Small intestine (tissue), 7 donors: ENCODE measurements around the gene MAPT. TPM values are rescaled to one million over a fixed set of nuclear protein-coding genes. Genes with fewer than 3 reads are reported as not detected.

Source experiments
- DNase-seq, 2 donors: peaks; one replicate each; pipeline versions ENCODE4 v3.0.0 to v3.0.0-alpha.2; 2013
- FAIRE-seq: peaks from 2 replicates; lab custom pipeline; 2012; peaks lifted over from hg19 to GRCh38; lab: Jason Lieb, UNC
- H3K27ac ChIP-seq, 3 donors: one replicate each; pipeline ENCODE4 v1.5.1; 2013; ENCODE audit warnings: low read length in 2 of 3, mild to moderate bottlenecking in 2 of 3, control low read depth in 1 of 3, inconsistent platforms in 1 of 3, low read depth in 1 of 3, moderate library complexity in 1 of 3
- H3K27me3 ChIP-seq, 3 donors: one replicate each; pipeline ENCODE4 v1.6.1; 2013; ENCODE audit warnings: low read length in 3 of 3, inconsistent platforms in 1 of 3; ENCODE audit not compliant: control insufficient read depth in 3 of 3, insufficient read depth in 3 of 3
- H3K36me3 ChIP-seq, 3 donors: one replicate each; pipeline ENCODE4 v1.6.1; 2013; ENCODE audit warnings: low read length in 3 of 3, inconsistent platforms in 1 of 3, low read depth in 1 of 3, mild to moderate bottlenecking in 1 of 3, moderate library complexity in 1 of 3; ENCODE audit not compliant: control insufficient read depth in 3 of 3, insufficient read depth in 2 of 3
- H3K4me1 ChIP-seq, 3 donors: one replicate each; pipeline ENCODE4 v1.6.1; 2013; ENCODE audit warnings: low read length in 2 of 3, inconsistent platforms in 1 of 3, low read depth in 1 of 3, mild to moderate bottlenecking in 1 of 3, moderate library complexity in 1 of 3; ENCODE audit not compliant: control insufficient read depth in 3 of 3, insufficient read depth in 2 of 3
- H3K4me3 ChIP-seq, 3 donors: one replicate each; pipeline ENCODE4 v1.5.1; 2013; ENCODE audit warnings: low read length in 3 of 3, control low read depth in 1 of 3, inconsistent platforms in 1 of 3, low read depth in 1 of 3, mild to moderate bottlenecking in 1 of 3, moderate library complexity in 1 of 3
- H3K9me3 ChIP-seq, 2 donors: one replicate each; pipeline ENCODE4 v1.6.1; 2013; ENCODE audit warnings: low read depth in 1 of 2, low read length in 1 of 2; ENCODE audit not compliant: control insufficient read depth in 2 of 2, insufficient read depth in 1 of 2
- WGBS, 3 donors: extraction: QIAGEN DNeasy Blood & Tissue Kit; methylation state at CpG; one replicate each; pipeline ENCODE4 v1.1.7; 2013; 5-methylcytosine and 5-hydroxymethylcytosine counted together
- polyA plus RNA-seq, 4 donors: library from polyadenylated mRNA; stranded (reverse) in 3 of 4; unstranded in 1 of 4; fragments of 200-250 nt in 3 of 4; fragments of 120-200 nt in 1 of 4; gene quantifications; one replicate each; pipeline versions ENCODE4 v1.2.1 to v1.2.3, GENCODE V29; 2013
- donor health status: healthy with polysubstance abuse.
- donor health status: control.
- donor health status: control.
- donor health status: Bipolar disorder and iron deficiency.
- donor health status: healthy.

The MAPT gene
- polyA plus RNA-seq, 4 donors = 0.54 to 6.0 (median 0.87) TPM; not detected in 1

DNA sequence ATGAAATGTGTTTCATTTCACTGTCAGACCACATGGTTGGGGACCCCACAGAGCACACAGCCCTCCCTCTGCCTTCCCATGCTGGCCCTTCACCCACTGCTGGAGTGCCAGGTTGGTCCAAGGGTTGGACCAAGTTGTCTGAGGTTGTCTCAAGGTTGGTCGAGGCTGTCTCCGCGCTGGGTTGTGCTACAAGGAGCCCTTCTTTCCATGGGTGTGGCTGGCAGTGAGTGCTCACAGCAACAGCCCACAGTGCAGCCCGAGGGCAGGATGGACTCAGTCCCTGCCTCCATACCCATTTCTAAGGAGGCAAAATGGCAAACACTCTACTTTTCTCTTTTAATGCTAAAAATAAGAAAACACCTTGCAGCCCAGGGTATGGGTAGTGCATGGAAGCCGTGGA is 68.9 kb downstream of the MAPT start:
- H3K27me3 ChIP-seq = peaks cover 0 to 9% (median 4%) of the 10 kb centered on the region in 3 donors
- no peaks in the 10 kb centered on the region for H3K36me3 ChIP-seq
- no peak overlapping the region for H3K27ac ChIP-seq
- 72 to 84% (median 77%) methylated on average over 5 of the region's 5 CpGs for WGBS, 3 donors
- H3K4me1 ChIP-seq = no peaks in the 10 kb centered on the region
- no peaks in the 10 kb centered on the region for H3K9me3 ChIP-seq
- no peak overlapping the region for H3K4me3 ChIP-seq
- FAIRE-seq = no peak
- DNase-seq = no peak

- 55 to 65% (median 57%) methylated on average over 5 of the region's 5 CpGs for WGBS, 3 donors
- FAIRE-seq = no peak
- Histone ChIP-seq H3K4me1 (no peaks in the 10 kb centered on the region), H3K27me3 (peaks cover 0 to 11% (median 4%) of the 10 kb centered on the region in 3 donors), H3K27ac (no peak overlapping the region), H3K4me3 (no peak overlapping the region), H3K36me3 (no peaks in the 10 kb centered on the region), H3K9me3 (no peaks in the 10 kb centered on the region)
- no peak for DNase-seq
Observed at GRCh38 chr17:45963889-45964288, 69.5 kb downstream of the MAPT start.

- H3K9me3 ChIP-seq = no peaks in the 10 kb centered on the region
- peaks cover 0 to 11% (median 4%) of the 10 kb centered on the region in 3 donors for H3K27me3 ChIP-seq
- no peaks in the 10 kb centered on the region for H3K4me1 ChIP-seq
- H3K4me3 ChIP-seq = no peak overlapping the region
- no peaks in the 10 kb centered on the region for H3K36me3 ChIP-seq
- H3K27ac ChIP-seq = no peak overlapping the region
- 84 to 87% (median 86%) methylated on average over 4 of the region's 4 CpGs for WGBS, 3 donors
- FAIRE-seq = no peak
- no peak for DNase-seq
Observed at GRCh38 chr17:45964634-45965033, 70.3 kb downstream of the MAPT start.

GRCh38 chr17:45965812-45966211 is 71.5 kb downstream of the MAPT start:
- Histone ChIP-seq H3K9me3 (no peaks in the 10 kb centered on the region), H3K4me3 (no peak overlapping the region), H3K27ac (no peak overlapping the region), H3K4me1 (no peaks in the 10 kb centered on the region), H3K36me3 (no peaks in the 10 kb centered on the region), H3K27me3 (peaks cover 0 to 13% (median 4%) of the 10 kb centered on the region in 3 donors)
- DNase-seq = no peak
- 48 to 73% (median 64%) methylated on average over 4 of the region's 4 CpGs for WGBS, 3 donors
- FAIRE-seq = no peak

DNA sequence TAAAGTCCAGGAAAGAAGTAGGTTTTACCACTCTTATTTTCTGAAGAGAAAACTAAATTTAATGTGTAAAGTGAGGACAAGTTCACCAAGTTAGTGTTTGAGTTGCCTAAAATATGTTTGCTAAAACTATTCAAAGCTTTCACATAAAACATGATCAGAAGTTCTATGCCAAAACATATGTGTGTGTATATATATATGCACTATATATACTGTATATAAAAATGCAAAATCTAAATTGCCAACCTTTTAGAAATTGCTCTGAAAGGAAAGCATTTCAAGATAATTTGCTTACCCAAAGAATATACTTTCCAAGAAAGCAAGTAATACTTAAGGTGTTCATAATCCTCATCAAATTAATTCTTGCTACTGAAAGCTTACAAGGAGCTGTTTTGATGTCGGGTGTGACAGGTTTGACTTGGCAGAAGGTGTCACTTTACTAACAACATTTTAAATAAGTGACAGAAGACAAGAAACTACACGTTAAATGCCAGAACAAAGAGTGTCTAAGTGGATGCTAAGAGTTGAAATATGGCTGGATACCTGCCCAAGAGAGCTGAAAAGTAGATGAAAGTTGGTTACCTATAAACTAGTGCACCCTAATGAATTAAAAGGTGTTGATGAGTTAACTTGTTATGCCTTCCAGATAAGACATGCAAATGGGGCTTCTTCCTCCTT is 72.4 kb downstream of the MAPT start:
- no peaks in the 10 kb centered on the region for H3K36me3 ChIP-seq
- no peaks in the 10 kb centered on the region for H3K9me3 ChIP-seq
- H3K27ac ChIP-seq = no peak overlapping the region
- no peak overlapping the region for H3K4me3 ChIP-seq
- DNase-seq (no peak), FAIRE-seq (no peak)
- 28 to 52% (median 30%) methylated on average over 2 of the region's 2 CpGs for WGBS, 3 donors
- no peaks in the 10 kb centered on the region for H3K4me1 ChIP-seq
- H3K27me3 ChIP-seq = peaks cover 0 to 13% (median 4%) of the 10 kb centered on the region in 3 donors

DNA sequence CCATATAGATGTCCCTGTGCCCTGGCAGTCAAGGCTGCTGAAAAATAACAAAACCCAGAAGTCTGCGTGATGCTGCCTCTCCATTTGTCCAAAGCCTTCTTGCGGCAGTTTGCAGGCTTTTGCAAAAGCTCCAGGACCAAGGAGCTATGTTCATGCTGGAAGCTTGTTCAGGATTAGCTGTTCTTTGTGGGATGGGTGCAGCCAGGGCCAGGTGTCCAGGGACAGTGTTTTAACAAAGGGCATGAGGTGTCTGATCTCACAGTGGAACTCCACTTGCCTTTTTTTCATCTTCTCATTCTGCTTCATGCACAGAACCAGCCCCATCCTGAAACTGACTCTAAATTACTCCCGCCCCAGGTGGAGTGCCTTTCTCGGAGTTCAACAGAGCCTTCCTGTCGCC is 73.0 kb downstream of the MAPT start:
- peaks cover 0 to 13% (median 4%) of the 10 kb centered on the region in 3 donors for H3K27me3 ChIP-seq
- no peak for FAIRE-seq
- no peak overlapping the region for H3K27ac ChIP-seq
- 78 to 84% (median 80%) methylated on average over 5 of the region's 5 CpGs for WGBS, 3 donors
- H3K4me1 ChIP-seq = no peaks in the 10 kb centered on the region
- H3K4me3 ChIP-seq = no peak overlapping the region
- H3K9me3 ChIP-seq = no peaks in the 10 kb centered on the region
- no peaks in the 10 kb centered on the region for H3K36me3 ChIP-seq
- DNase-seq = no peak

- Histone ChIP-seq H3K4me3 (no peak overlapping the region), H3K27ac (no peak overlapping the region), H3K27me3 (peaks cover 0 to 13% (median 4%) of the 10 kb centered on the region in 3 donors), H3K9me3 (no peaks in the 10 kb centered on the region), H3K4me1 (no peaks in the 10 kb centered on the region), H3K36me3 (no peaks in the 10 kb centered on the region)
- no peak for DNase-seq
- no peak for FAIRE-seq
- 69 to 89% (median 74%) methylated on average over 2 of the region's 2 CpGs for WGBS, 3 donors
Observed at GRCh38 chr17:45968732-45969131, 74.4 kb downstream of the MAPT start.

DNA sequence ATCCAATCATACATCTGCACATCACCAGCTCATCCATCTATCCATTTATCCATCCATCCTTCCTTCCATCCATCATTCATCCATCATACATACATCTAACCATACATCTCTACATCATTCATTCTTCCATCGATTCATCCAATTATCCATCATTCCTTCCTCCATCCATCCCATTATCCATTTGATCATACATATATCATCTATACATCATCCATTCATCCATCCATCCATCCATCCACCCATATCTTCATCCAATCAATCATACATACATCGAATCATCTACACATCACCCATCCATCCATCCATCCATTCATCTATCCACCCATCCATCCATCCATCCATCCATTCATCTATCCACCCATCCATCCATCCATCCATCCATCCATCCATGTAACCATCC is 75.4 kb downstream of the MAPT start:
- peaks cover 0 to 13% (median 4%) of the 10 kb centered on the region in 3 donors for H3K27me3 ChIP-seq
- H3K36me3 ChIP-seq = no peaks in the 10 kb centered on the region
- H3K4me1 ChIP-seq = no peaks in the 10 kb centered on the region
- 83 to 84% (median 84%) methylated on average over 2 of the region's 2 CpGs for WGBS, 3 donors
- H3K9me3 ChIP-seq = no peaks in the 10 kb centered on the region
- no peak for FAIRE-seq
- H3K27ac ChIP-seq = no peak overlapping the region
- H3K4me3 ChIP-seq = no peak overlapping the region
- DNase-seq = no peak

- FAIRE-seq (no peak), DNase-seq (no peak)
- H3K4me1 ChIP-seq = no peaks in the 10 kb centered on the region
- 95 to 100% (median 97%) methylated on average over 3 of the region's 3 CpGs for WGBS, 3 donors
- no peaks in the 10 kb centered on the region for H3K36me3 ChIP-seq
- H3K27me3 ChIP-seq = peaks cover 0 to 13% (median 4%) of the 10 kb centered on the region in 3 donors
- no peaks in the 10 kb centered on the region for H3K9me3 ChIP-seq
- no peak overlapping the region for H3K27ac ChIP-seq
- no peak overlapping the region for H3K4me3 ChIP-seq
Observed at GRCh38 chr17:45970659-45971058, 76.3 kb downstream of the MAPT start.
